GM18861 (cell line): ENCODE measurements around the gene NPLOC4.

Experiments used
- ATAC-seq: cut with Tn5 transposase; IDR thresholded peaks from one replicate; pipeline ENCODE4 v1.9.1; 2021; ENCODE audit not compliant: unreplicated experiment

The NPLOC4 gene

DNA sequence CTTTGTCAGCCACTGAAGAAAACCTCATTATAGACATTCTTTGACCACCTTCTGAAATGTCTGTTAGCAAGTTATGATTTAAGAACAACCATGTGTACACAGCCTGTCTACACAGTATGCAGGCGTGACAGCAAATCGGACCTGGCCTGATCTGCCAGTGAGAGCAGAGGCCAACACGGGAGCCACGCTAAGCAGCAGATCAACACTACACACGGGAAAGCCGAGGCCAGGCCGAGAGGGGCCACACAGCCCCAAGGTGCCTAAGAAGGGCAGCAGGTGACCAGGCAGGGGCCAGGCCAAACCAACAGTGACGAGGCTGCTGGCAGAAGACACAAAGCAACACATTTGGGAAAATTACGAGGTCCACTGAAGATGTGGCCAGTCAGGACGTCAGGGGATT, 68.5 kb downstream of the NPLOC4 start:
- ATAC-seq, result no peak

DNA sequence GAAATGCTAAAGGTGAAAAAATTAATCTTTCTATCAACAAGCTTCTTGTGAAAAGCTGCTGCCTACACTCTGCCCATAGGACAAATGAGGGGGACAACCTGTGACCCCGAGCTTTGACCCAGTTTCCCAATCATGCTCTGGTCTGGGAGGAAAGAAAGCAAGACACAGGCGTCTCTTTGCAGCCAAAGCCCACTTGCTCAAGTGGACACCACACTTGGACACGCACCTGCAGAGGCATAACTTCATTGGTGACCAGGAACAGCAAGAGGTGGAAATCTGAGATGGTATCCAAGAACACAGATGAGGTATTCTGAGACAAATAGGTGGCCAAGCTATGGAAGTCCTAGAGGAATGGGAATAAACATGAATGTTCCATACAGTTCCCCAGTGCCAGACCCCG, 69.7 kb downstream of the NPLOC4 start:
- ATAC-seq, result no peak

DNA sequence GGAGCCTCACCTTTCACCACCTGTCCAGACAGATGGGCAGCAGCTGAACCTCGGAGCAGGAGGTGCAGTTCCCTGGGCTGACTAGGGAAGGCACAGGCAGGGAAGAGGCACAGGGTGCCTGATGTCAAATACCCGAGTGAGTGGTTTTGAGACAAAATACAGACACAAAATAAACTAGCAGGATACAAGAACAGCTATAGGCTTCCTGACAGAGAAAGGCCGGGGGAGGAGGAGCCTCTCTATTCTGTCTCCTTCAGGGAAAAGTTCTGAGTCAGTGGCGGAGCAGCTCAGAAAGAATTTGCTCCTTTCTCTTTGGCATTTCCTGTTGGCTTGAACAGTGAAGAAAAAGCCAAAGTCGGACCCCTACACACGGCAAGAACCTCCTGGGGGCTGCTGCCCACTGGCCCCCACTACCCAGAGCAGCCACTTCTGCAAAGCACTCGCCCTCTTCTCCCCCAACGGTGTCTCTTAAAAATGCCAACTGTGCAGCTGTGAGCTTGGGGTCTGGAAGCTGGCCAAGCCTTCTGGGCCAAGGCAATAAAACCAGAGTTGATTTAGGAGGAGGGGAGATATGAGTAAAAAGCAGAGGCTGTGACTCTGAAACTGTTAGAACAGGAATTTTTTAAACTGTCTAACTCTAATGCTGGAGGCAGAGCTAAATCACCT, 70.3 kb downstream of the NPLOC4 start:
- ATAC-seq, result no peak

DNA sequence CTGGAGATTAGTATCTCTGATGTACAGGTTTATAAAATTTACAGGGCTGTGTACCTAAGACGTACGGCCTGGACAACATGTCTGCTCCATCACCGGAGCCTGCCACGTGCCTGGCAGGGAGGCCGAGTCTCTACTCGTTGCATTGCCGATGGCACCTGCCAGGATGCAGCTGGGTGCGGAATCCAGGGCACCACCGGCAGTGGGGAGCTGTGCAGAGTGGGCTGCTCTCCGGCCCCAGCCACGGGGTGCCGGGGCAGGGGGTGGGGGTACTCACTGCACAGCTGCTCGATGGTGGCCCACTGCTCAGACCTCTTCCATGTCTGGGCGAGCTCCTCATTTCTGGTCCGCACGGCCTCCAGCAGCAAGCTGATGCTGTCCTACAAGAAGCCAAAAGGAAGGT, 71.7 kb downstream of the NPLOC4 start:
- ATAC-seq, result no peak

DNA sequence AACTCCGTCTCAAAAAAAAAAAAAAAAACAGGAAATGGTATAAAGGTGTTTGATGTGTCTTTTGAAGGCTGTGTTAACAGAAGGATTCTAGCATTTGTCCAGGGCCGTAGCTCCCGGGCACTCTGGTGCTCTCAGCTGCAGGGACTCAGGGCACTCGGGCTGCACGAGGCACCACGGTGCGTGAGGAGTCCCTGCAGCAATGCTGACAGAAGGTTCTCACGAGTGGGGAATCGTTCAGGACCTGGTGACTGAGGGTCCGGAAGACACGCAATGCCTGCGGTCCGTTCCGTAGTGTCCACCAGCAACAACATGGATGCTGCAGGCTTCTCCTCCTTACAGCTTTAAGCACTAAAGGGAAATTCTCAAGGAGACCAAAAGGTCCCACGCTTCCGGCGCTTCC, 72.1 kb downstream of the NPLOC4 start:
- no peak for ATAC-seq

DNA sequence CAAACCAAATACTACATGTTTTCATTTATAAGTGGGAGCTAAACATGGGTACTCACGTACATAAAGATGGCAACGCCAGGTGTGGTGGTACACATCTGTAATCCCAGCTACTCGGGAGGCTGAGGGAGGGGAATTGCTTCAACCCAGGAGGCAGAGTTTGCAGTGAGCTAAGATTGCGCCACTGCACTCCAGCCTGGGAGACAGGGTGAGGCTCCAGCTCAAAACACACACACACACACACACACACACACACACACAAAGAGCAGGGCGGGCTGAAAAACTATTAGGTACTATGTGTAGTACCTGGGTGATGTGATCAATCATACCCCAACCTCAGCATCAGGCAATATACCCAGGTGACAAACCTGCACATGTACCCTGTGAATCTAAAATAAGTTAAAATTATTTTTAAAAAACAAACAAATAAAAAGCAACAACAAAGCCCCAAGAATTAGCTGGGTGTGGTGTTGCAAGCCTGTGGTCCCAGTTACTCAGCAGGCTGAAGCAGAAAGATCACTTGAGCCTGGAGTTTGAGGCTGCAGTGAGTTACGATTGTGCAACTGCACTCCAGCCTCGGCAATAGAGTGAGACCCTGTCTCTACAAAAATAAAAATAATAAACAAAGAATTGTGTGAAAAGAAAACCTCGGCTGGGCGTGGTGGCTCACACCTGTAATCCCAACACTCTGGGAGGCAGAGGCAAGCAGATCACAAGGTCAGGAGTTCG, 72.9 kb downstream of the NPLOC4 start:
- ATAC-seq, result no peak

DNA sequence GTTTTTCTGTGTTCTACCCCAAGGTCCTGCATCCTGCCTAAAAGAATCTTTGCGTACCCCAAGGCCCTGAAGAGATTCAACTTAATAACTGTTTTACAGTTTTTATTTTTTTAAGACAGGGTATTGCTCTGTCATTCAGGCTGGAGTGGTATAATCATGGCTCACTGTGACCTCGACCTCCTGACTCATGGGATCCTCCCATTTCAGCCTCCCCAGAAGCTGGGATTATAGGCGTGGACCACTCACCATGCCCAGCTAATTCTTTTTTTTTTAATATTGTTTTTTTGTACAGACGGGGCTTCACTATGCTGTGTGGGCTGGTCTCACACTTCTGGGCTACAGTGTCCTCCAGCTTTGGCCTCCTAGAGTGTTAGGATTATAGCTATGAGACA, 75.4 kb downstream of the NPLOC4 start:
- ATAC-seq, result no peak

DNA sequence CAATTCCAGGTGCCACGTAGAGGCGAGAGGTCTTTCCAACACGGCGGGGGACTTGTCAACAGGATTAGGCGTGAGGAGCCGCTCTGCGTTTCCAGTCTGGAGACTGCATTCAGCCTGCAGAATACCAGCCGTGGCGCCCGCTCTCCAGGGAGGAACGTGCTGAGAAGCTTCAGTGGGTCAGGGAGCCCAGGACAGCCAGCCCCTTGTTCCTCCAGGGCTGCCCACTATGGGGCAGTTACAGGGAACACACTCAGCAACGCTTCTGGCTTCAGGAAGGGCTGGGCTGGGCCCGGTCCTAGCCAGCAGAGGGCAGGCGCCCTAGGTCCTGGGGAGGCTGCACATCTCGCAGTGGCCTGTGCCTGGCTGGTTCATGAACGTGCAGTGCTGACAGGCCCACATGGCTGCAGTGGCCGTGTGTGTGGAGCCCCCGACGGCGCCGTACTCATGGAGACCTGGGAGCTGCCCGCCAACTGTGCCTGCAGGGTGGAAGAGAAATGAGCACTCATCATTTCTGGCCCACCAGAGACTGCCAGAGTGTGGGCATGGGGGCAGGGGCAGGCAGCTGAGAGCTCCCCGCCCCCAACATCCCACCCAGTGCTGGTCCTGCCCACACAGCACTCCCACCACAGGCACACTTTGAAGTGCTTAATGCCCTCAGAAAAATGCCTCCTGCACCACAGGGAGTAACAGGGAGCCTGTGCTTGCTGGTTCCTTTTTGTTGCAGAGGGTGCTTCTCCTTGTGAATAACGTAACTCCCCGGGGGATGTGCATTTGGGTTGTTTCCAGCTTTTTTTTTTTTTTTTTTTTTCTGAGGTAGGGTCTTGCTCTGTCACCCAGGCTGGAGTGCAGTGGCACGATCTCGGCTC, 77.7 kb downstream of the NPLOC4 start:
- ATAC-seq, result no peak

DNA sequence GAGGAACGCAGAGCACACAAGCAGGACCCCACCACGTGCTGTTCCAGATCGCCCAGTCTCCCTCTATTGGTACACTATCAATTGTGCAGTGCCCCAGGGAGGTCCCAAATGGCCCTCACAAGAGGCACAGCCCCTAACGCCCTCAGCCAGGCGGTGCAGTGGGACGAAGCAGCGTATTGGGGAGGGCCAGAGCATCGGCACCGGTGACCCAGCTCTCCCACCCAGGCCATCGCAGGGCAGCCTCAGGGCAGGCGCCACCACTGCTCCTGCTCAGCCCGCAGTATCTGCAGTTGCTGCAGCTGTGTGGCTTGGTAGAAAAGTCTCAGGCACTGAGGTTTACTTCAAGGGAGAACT, 78.8 kb downstream of the NPLOC4 start:
- no peak for ATAC-seq

DNA sequence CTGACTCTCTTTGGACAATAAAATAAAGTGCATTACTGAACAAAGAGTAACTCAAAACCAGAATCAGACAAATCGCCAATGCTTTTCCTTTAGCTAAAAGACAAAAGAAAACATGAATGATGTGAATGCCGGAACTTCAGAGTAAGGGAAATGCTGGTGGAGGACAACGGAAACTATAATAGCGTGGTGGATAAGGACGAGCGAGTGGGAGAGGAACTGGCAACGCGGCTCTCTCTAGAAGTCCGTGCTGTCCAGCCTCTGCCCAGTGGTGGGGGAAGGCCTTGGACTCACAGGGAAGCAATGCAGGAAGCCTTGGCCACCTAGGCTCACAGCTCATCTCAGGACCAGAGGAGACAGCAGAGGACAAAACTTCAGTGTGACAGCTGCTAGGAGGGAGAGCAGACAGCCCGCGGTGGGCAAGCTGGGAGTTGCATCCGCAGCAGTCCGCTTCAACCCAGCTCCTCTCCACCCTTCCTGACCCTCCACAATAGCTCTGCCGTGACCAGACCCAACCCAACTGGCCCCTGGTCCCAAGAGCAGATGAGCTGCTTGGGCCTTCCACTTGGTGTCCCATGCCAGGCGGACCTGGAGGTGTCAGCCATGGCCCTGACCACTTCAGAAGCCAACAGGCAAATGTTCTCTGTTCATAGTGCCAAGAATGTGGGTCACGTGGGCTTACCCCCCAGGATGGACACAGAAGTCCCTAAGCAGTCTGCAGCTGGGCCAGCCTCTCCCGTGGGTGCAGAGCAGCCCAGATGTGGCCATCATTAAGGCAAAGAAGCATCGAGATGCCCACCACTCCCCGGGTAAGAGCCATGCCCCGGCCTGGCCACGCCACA, 79.4 kb downstream of the NPLOC4 start:
- ATAC-seq, result no peak

DNA sequence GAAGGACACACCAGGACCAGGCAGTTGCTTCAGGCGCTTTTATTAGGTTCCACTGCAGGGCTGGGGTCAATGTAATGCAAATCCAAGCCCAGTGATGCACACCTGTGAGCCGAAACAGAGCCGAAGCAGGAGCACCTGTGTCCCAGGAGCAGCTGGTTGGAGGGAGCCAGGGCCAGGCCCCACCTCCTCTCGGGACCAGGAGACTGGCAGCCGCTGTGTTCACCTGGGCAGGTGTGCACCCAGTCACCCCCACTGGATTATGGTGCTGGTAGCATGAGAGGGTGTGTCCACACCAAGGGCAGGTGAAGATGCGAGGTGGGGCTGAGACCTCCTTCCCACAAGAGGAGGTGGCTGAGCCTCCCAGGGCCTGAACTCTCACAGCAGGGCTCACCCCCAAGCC, 80.0 kb downstream of the NPLOC4 start:
- ATAC-seq, result no peak

DNA sequence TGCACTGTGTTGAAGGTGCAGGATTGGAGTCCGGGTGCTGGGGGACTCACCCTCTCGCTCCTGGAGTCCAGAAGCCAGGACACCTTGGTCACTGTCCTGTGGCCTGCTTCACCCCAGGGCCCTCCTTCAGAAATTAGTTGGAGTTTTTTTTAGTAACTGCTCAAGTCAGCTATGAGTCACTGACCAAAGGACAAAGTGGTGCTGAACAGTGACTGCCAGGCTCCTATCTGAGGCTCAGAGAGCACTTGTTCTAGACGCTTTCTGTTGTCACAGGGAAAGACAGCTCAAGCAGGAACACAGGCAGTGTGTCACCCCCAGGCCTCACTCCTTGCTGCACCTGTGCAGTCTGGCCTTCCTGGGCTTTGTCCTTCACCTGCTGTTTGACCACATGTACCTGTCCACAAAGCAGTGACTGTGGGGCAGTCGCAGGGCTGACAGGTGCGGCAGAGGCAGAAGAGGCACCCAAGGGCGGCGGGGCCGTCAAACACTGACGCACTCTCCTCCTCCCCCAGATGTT, 80.7 kb downstream of the NPLOC4 start:
- no peak for ATAC-seq

DNA sequence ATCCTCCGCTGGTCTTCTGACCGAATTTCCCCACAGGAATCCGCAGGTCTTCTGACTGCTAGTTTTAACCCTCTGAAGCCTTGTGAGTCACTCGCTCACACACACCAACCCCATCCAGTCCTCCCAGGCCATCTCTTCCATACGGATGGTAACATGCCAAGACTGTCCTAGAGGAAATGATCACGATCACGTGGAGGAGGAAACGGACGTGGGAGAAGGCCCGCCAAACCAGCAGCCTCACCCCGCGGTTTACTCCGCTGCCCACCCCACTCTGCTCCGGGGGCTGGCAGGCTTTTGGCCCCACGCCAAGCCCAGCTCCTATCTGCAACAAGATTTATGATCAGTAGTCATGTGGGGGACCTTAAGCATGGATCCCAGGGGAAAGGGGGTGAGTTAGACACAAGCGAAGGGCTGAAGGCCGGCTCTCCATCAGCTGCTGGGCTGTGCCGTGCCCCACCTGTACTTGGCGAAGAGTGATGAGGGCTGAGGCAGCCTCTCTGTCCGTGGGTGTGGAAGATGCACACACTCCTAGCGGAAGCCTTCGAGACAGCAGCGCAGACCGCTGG, 83.2 kb downstream of the NPLOC4 start:
- ATAC-seq, result no peak

DNA sequence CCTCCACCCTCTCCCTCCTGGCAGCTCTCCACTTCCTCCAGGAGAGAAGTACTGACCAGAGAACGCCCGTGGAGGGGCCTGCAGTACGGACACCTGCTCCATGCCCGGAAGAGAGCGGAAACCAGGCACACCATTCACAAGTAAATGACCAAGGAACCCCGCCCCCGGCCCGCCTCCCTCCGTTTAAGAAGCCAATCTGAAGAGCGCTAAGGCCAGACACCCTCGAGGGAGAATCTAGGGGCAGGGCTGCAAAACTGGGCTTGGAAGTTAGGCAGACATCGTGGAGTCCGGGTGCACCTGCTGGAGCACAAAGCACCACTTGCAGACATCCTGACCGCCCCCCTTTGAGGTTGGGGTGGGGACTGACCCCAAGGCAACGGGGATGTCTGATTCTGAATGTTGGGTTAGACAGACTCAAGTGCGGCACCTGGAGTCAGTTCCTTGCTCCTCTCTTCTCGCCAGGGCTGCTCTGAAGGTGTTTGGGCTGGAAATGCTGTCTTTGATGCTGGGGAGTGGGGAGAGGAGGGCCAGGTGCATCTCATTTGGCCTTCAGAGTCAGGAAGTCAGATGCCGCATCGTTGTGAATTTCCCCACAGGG, 83.8 kb downstream of the NPLOC4 start:
- peak; percentile 29 for ATAC-seq

DNA sequence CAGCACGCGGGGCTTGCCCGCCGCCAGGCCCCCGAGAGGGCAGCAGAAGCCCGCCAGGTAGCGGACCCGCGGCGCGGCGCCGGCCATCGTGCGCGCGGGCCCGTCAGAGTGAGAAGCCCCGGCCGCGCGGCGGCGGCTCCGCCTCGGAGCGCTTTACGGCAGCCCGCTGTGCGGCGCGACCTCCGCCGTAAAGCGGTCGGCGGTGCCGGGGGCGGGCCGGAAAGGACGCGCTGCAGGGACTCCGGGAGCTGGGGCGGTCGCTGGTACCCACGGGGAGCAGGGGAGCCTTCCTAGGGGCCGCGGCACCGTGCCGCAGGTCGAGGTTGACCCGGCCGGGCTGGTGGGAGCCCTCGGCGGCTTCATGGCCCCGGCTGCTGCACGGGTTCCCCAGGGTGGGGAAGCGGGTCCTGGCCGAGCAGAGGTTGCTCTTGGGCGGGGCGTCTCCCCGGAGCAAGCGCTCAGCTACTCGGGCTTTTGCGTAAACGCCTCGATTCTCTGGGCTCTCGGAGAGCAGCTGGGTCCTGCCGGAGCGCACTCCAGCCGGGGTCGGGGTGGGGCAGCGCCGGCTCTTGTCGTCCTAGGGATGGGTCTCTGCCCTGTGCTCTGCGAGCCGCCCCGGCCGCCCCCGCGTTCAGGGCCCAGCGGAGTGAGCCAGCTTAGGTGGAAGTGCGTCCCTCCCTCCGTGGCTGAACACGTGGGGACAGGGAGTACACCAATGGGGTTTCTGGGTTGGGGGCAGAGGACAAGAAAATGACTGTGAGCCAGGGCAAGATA, 84.5 kb downstream of the NPLOC4 start, which contains the start of gene FAAP100:
Gene FAAP100 (minus strand): TSS at position 110 of the 774 bp plus-strand sequence. CDS start 23 bp downstream, at position 87.
- peak; percentile 37 for ATAC-seq

DNA sequence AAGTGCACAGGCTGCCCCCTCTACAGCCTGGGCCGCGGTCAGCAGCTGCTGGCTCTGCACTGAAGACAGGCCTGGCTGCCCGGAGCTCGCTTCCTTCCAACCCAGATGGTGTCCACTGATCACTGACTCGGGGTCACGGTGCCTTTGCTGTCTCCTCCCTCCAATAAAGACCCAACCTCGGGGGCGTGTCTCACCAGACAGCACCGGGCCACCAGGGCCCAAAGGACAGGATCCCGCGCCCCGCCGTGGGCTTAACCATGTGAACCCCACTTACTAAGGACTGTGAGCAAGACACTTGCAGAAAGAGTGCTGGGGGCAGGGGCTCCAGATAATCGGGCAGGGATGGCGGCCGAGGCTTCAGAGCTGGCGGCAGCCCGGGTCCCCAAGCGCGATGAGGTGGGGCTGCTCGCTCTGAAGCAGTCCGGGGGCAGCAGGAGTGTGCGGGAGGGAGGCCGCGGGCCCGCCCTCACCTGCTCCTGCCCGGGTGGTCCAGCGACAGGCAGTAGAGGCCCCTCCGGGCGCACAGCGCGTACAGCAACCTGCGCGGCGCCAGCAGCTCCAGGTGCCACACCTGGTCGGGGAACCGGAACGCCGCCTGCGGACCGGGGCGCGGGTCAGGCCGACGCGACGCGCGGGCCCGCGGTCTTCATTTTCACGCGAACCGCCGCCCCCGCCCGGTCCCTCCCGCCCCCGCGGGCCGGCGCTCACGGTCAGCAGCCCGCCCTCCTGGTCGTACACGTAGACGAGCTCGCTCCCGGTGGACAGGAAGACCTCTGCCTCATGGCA, 85.3 kb downstream of the NPLOC4 start:
- no peak for ATAC-seq

DNA sequence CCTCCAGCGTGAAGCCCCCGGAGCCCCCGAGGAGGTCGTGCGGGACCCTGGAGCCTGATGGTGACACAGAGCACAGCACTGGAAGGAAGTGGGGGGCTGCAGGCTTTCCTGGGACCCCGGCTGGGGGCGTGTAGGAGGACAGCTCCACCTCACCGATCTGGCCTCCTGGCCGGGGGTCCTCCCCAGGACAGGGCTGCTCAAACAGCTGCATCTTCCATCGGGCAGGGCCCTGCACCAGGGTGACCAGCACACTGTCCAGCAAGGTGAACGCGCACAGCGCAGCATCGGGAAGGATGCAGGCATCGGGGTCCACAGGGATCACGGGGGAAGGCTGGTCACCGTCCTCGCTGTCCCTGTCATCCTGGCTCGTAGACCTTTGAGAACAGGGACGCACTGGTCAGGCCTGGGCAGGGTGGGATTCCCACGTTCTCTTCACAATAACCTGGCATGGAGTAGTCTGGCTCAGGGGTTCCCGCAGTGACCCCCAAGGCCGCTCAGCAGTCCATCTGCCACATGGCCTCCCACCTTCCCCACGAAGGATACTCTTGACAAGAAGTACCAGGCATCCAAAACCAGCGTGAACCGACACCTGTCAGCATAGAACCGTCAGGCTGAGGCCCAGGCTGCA, 86.0 kb downstream of the NPLOC4 start:
- ATAC-seq, result no peak

DNA sequence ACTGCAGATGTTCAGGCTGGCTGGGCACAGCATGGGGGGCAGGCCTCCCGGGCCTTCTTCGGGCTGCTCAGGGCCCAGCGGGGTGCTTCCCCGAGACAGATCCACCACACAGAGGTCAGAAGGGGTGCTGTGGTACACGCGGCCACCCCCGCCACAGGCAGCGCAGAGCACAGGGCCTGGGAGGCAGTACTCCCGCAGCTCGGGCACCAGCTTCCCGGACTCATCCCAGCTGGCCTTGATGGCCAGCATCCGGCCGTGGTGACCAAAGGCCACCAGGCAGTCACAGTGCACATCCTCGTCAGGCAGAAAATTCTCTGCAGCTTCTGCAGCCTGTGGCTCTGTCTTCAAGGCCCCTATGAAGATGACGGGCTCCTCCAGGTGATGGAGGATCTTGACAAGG, 86.6 kb downstream of the NPLOC4 start:
- ATAC-seq, result no peak
